B cell (primary cell): ENCODE results near the gene DGKA. TPM values are rescaled to one million over a fixed set of nuclear protein-coding genes. Genes with fewer than 3 reads are reported as not detected.

ENCODE experiments used
- ATAC-seq: fragments of 200-7000 bp; cut with Tn5 transposase; one replicate; pipeline ENCODE4 v1.10.0; 2021; ENCODE audit warnings: low read depth, mild to moderate bottlenecking, moderate number of reproducible peaks, moderate library complexity
- CTCF ChIA-PET: fragments of 350-600 bp; sonication (Branson Sonifier 250); formaldehyde crosslinking; loops from one replicate; lab custom pipeline; 2021; ENCODE audit warnings: antibody characterized with exemption, inconsistent platforms; lab: Charles Lee
- POLR2A ChIA-PET: fragments of 350-600 bp; sonication (Branson Sonifier 250); formaldehyde crosslinking; loops from one replicate; lab custom pipeline; 2021; ENCODE audit warnings: antibody characterized with exemption; lab: Charles Lee
- DNase-seq: peaks from one replicate; pipeline ENCODE4 v3.0.0; 2013
- H2AFZ ChIP-seq: 2 replicates; pipeline ENCODE4 v1.6.1; 2012; ENCODE audit warnings: mild to moderate bottlenecking, low read depth, low read length; ENCODE audit not compliant: insufficient read depth, poor library complexity, severe bottlenecking
- H3K27ac ChIP-seq, 2 donors: 1 replicate in 1 of 2; 2 replicates in 1 of 2; pipeline ENCODE4 v1.5.1; 2012 to 2013; ENCODE audit warnings: low read length in 2 of 2, mild to moderate bottlenecking in 2 of 2, moderate library complexity in 1 of 2
- H3K27me3 ChIP-seq, 4 experiments: fragments of 200-600 bp in 1 of 4; sonication (generic) in 1 of 4; replicated peaks in 1 of 4; 1 replicate in 2 of 4; 2 replicates in 2 of 4; pipeline versions ENCODE4 v1.6.1 to v1.7.0; 2013 to 2016; ENCODE audit warnings: low read length in 3 of 4, mild to moderate bottlenecking in 2 of 4, mixed read lengths in 1 of 4, moderate library complexity in 1 of 4; ENCODE audit not compliant: insufficient read depth in 4 of 4, control insufficient read depth in 3 of 4; ENCODE audit errors: control extremely low read depth in 1 of 4
- H3K36me3 ChIP-seq, 2 experiments: replicated peaks in 1 of 2; 1 replicate in 1 of 2; 2 replicates in 1 of 2; pipeline versions ENCODE4 v1.6.1 to v1.7.1; 2013; ENCODE audit warnings: low read length in 1 of 2; ENCODE audit not compliant: insufficient read depth in 2 of 2, control insufficient read depth in 1 of 2; ENCODE audit errors: control extremely low read depth in 1 of 2, extremely low read depth in 1 of 2
- H3K4me1 ChIP-seq, 2 donors: fragments of 200-600 bp in 1 of 2; sonication (generic) in 1 of 2; 1 replicate in 1 of 2; 2 replicates in 1 of 2; pipeline versions ENCODE4 v1.5.1 to v1.6.1; 2013 to 2017; ENCODE audit warnings: low read length in 2 of 2; ENCODE audit not compliant: control insufficient read depth in 2 of 2, insufficient read depth in 2 of 2
- H3K4me2 ChIP-seq: replicated peaks from 2 replicates; pipeline ENCODE3; 2012; ENCODE audit warnings: mild to moderate bottlenecking, low read depth, low read length; ENCODE audit not compliant: poor library complexity, severe bottlenecking
- H3K4me3 ChIP-seq, 5 experiments: fragments of 200-600 bp in 1 of 5; sonication (generic) in 1 of 5; 1 replicate in 3 of 5; 2 replicates in 2 of 5; pipeline versions ENCODE4 v1.5.1 to v1.7.0; 2011 to 2016; ENCODE audit warnings: low read length in 4 of 5, mild to moderate bottlenecking in 4 of 5, low read depth in 2 of 5, control low read depth in 1 of 5, moderate library complexity in 1 of 5; ENCODE audit not compliant: insufficient read depth in 1 of 5; ENCODE audit errors: control extremely low read depth in 1 of 5, extremely low read depth in 1 of 5
- H3K79me2 ChIP-seq: fragments of 200-600 bp; sonication (generic); one replicate; pipeline ENCODE4 v1.6.0; 2016; ENCODE audit warnings: low read length; ENCODE audit not compliant: control insufficient read depth, insufficient read depth
- H3K9ac ChIP-seq: fragments of 200-600 bp; sonication (generic); 2 replicates; pipeline ENCODE4 v1.6.1; 2017; ENCODE audit warnings: mild to moderate bottlenecking, low read length, moderate library complexity
- H3K9me3 ChIP-seq, 3 donors: one replicate each; pipeline versions ENCODE4 v1.6.1 to v1.7.1; 2013; ENCODE audit warnings: low read length in 2 of 3; ENCODE audit not compliant: control insufficient read depth in 2 of 3, insufficient read depth in 1 of 3; ENCODE audit errors: control extremely low read depth in 1 of 3
- H4K20me1 ChIP-seq: 2 replicates; pipeline ENCODE4 v1.6.0; 2012; ENCODE audit warnings: mild to moderate bottlenecking, low read length; ENCODE audit not compliant: insufficient read depth, control insufficient read depth, poor library complexity, severe bottlenecking
- H3K27ac Mint-ChIP-seq: one replicate; pipeline ENCODE4 v1.8.0; 2021; ENCODE audit warnings: mixed read lengths
- H3K27me3 Mint-ChIP-seq: one replicate; pipeline ENCODE4 v1.8.0; 2021; ENCODE audit warnings: mixed read lengths
- H3K4me1 Mint-ChIP-seq: one replicate; pipeline ENCODE4 v1.8.0; 2021; ENCODE audit warnings: mixed read lengths
- H3K4me3 Mint-ChIP-seq: one replicate; pipeline ENCODE4 v1.8.0; 2021; ENCODE audit warnings: mixed read lengths
- H3K9me3 Mint-ChIP-seq: one replicate; pipeline ENCODE4 v1.8.0; 2022; ENCODE audit warnings: mixed read lengths; ENCODE audit not compliant: insufficient read depth
- CTCF ChIP-seq: fragments of 200-600 bp; IDR thresholded peaks from one replicate; pipeline ENCODE4 v1.8.0; 2022; ENCODE audit warnings: antibody characterized with exemption, mild to moderate bottlenecking
- EZH2 ChIP-seq: IDR thresholded peaks from 2 replicates; pipeline ENCODE4 v1.6.1; 2012; ENCODE audit warnings: borderline replicate concordance, low read depth, mild to moderate bottlenecking, moderate library complexity, low read length; ENCODE audit not compliant: insufficient read depth, poor library complexity, severe bottlenecking
- WGBS: methylation state at CpG from one replicate; pipeline ENCODE4 v1.1.5; 2013; ENCODE audit warnings: missing lambda C conversion rate; ENCODE audit not compliant: insufficient coverage; 5-methylcytosine and 5-hydroxymethylcytosine counted together
- intact Hi-C: fragments of 100-400 bp; cut with micrococcal nuclease; formaldehyde crosslinking; loops from one replicate; pipeline ENCODE4 v1.10.0; 2022
- polyA plus RNA-seq: library from polyadenylated mRNA; depleted of rRNA; stranded (reverse); fragments of >200 nt; gene quantifications from 2 replicates; pipeline ENCODE4 v1.2.3, GENCODE V29; 2012
- total RNA-seq, 2 donors: library from RNA; stranded (reverse); fragments of 120-200 nt in 1 of 2; gene quantifications; 1 replicate in 1 of 2; 2 replicates in 1 of 2; pipeline versions ENCODE4 v1.2.3 to v1.2.4, GENCODE V29; 2013 to 2022

DGKA gene
- total and polyA plus RNA-seq, 2 donors (not counting 1 experiment from before 2014, with no cell fraction given) = 238 to 269 TPM

- Histone ChIP-seq H3K4me3 (no peak overlapping the region), H3K4me2 (no peak overlapping the region), H4K20me1 (no peaks in the 10 kb centered on the region), H3K9ac (no peak overlapping the region), H3K27ac (no peak overlapping the region), H3K4me1 (peaks cover 13 to 18% of the 10 kb centered on the region in 2 donors), H3K36me3 (peaks cover 3 to 39% of the 10 kb centered on the region in 2 experiments), H3K79me2 (no peaks in the 10 kb centered on the region), H3K9me3 (no peaks in the 10 kb centered on the region), H3K27me3 (peaks cover 0 to 4% (median 0%) of the 10 kb centered on the region in 4 experiments), H2AFZ (no peak overlapping the region)
- Mint-ChIP-seq H3K27ac (no peak overlapping the region), H3K9me3 (no peaks in the 10 kb centered on the region), H3K4me1 (peaks cover 21% of the 10 kb centered on the region), H3K27me3 (no peaks in the 10 kb centered on the region), H3K4me3 (no peak overlapping the region)
- intact Hi-C loops = loop anchor here (5.0 kb wide), 1 partner anchor 132 kb away; the partner anchor contains the start of gene ESYT1
- TF ChIP-seq EZH2 (no peak), CTCF (no peak)
- 96% methylated on average over 4 of the region's 8 CpGs for WGBS
- no peak for ATAC-seq
- ChIA-PET POLR2A (interaction anchor here (0.6 to 2.5 kb wide), 3 partner anchors 12 to 49 kb away, joined by 3 to 9 read pairs (median 4); partner anchors contain the start of gene RAB5B), CTCF (interaction anchor here (0.7 to 4.4 kb wide), 30 partner anchors 9 to 263 kb away, joined by 3 to 33 read pairs (median 4); partner anchors contain the start of genes ANKRD52, RAB5B and SARNP)
- no peak for DNase-seq
Measured at GRCh38 chr12:55995366-55995765, 64.4 kb downstream of the DGKA start.

- H3K4me3 ChIP-seq = peak overlapping the region in 4 of 5 experiments; percentile 32 to 48 (median 43)
- H3K27ac Mint-ChIP-seq = no peak overlapping the region
- ChIA-PET CTCF (interaction anchor here (0.5 to 4.4 kb wide), 41 partner anchors 10 to 561 kb away, joined by 3 to 33 read pairs (median 4); partner anchors contain the start of genes ANKRD52, BLOC1S1, RAB5B and SARNP), POLR2A (interaction anchor here (0.8 to 2.5 kb wide), 4 partner anchors 14 to 48 kb away, joined by 4 to 9 read pairs (median 6); partner anchors contain the start of gene RAB5B)
- H2AFZ ChIP-seq = peak overlapping the region; percentile 59
- no peak for TF ChIP-seq EZH2
- TF ChIP-seq CTCF = peak; percentile 87
- peak overlapping the region; percentile 78 for H3K4me2 ChIP-seq
- peaks cover 21% of the 10 kb centered on the region for H3K4me1 Mint-ChIP-seq
- H3K9me3 ChIP-seq = no peaks in the 10 kb centered on the region
- WGBS = 72% methylated on average over 5 of the region's 14 CpGs
- DNase-seq = peak; percentile 79
- peaks cover 0 to 4% (median 0%) of the 10 kb centered on the region in 4 experiments for H3K27me3 ChIP-seq
- no peaks in the 10 kb centered on the region for H3K27me3 Mint-ChIP-seq
- H3K79me2 ChIP-seq = no peaks in the 10 kb centered on the region
- H4K20me1 ChIP-seq = no peaks in the 10 kb centered on the region
- intact Hi-C loops = loop anchor here (1.0 to 5.0 kb wide), 5 partner anchors 22 to 195 kb away; partner anchors contain the start of genes ESYT1, RAB5B and RPS26
- ATAC-seq = peak; percentile 50
- no peaks in the 10 kb centered on the region for H3K9me3 Mint-ChIP-seq
- peaks cover under 1 to 30% of the 10 kb centered on the region in 2 experiments for H3K36me3 ChIP-seq
- H3K4me3 Mint-ChIP-seq = peak overlapping the region; percentile 84
- H3K27ac ChIP-seq = no peak overlapping the region
- peaks cover 13 to 18% of the 10 kb centered on the region in 2 donors for H3K4me1 ChIP-seq
- no peak overlapping the region for H3K9ac ChIP-seq
Measured at GRCh38 chr12:55996201-55996714, 65.3 kb downstream of the DGKA start.
